ENCODE results near the gene MINDY4.

The MINDY4 gene

GRCh38 chr7:30867483-30867882 is 96.3 kb downstream of the MINDY4 start:
- no peak for DNase-seq (ENCODE audit: low read depth)
- TF ChIP-seq CTCF (IDR thresholded peaks at IDR 0.05; ENCODE audit: control insufficient read depth, insufficient read depth, low read depth, low read length, missing control alignments), result no peak
- H3K4me3 ChIP-seq (ENCODE audit: control insufficient read depth, low read depth, low read length), result no peak overlapping the region

DNA sequence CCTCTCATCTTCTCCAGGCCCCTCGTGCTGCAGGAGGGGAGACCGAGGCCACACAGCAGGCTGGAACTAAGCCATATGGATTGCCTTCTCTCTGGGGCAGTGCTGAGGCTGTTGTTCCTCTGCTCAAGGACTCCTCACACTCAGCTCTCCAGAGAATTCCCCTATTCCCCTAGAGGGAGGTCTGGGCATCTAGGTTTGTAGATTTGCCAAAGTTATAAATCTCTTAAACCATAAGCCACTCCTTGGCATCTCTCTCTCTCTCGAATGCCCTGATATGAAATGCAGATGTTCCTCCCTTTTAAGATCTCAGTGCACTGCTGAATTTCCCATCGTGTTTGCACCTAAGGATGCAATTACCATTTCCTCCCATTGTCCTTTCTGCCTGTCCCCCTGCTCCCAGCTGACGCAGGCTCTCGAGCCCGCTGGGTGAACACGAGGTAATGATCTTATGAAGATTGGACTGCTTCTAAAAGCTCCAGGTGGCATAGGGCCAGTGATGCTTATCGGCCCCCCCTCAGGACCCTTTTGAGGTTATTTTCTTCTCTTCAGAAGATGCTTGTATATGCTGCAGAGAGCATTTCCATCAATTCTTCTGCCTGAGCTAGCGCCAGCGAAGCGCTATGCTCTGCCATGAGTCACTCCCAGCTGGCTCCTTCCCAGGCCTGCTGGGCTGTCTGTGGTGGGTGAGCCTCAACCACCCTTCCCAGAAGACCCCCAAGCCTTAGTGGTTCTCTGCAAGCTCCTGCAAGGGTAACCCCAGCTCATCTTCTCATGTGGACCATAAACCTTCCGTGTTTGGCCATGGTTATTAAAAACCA is 98.8 kb downstream of the MINDY4 start:
- TF ChIP-seq CTCF (IDR thresholded peaks at IDR 0.05; ENCODE audit: control insufficient read depth, insufficient read depth, low read depth, low read length, missing control alignments), result no peak
- no peak overlapping the region for H3K4me3 ChIP-seq (ENCODE audit: control insufficient read depth, low read depth, low read length)
- no peak for DNase-seq (ENCODE audit: low read depth)

- H3K4me3 ChIP-seq (ENCODE audit: control insufficient read depth, low read depth, low read length), result no peak overlapping the region
- TF ChIP-seq CTCF (IDR thresholded peaks at IDR 0.05; ENCODE audit: control insufficient read depth, insufficient read depth, low read depth, low read length, missing control alignments), result no peak
- no peak for DNase-seq (ENCODE audit: low read depth)
Measured at GRCh38 chr7:30870821-30871518, 99.8 kb downstream of the MINDY4 start.

GRCh38 chr7:30871655-30872054 is 100.4 kb downstream of the MINDY4 start:
- no peak for DNase-seq (ENCODE audit: low read depth)
- no peak for TF ChIP-seq CTCF (IDR thresholded peaks at IDR 0.05; ENCODE audit: control insufficient read depth, insufficient read depth, low read depth, low read length, missing control alignments)
- no peak overlapping the region for H3K4me3 ChIP-seq (ENCODE audit: control insufficient read depth, low read depth, low read length)

DNA sequence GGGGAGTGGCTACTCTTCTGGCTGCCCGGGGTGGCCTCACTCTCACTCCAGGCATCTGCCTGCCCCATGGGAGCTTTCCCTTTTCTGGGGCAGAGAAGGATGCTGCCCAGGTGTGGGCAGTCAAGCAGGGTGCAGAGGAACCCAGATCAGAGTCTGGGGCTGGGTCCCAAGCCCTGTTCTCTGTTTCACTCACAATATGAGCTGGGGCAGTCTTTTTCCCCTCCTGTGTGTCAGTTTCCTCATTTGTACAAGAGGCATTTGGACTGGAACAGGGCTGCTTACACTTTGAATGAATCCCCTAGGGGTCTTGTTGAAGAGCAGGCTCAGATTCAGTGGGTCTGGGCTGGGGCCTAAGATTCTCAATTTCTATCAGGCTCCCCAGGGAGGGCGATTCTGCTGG is 102.0 kb downstream of the MINDY4 start:
- no peak overlapping the region for H3K4me3 ChIP-seq (ENCODE audit: control insufficient read depth, low read depth, low read length)
- TF ChIP-seq CTCF (IDR thresholded peaks at IDR 0.05; ENCODE audit: control insufficient read depth, insufficient read depth, low read depth, low read length, missing control alignments), result no peak

GRCh38 chr7:30873656-30874055 is 102.4 kb downstream of the MINDY4 start:
- no peak for DNase-seq (ENCODE audit: low read depth)
- TF ChIP-seq CTCF (IDR thresholded peaks at IDR 0.05; ENCODE audit: control insufficient read depth, insufficient read depth, low read depth, low read length, missing control alignments), result no peak
- H3K4me3 ChIP-seq (ENCODE audit: control insufficient read depth, low read depth, low read length), result no peak overlapping the region

More for the DNA sequence above, 102.0 kb downstream of the MINDY4 start:
- DNase-seq (ENCODE audit: low read depth), result no peak
